Neural cell (in vitro differentiated cells): ENCODE data around the gene FUT1.

Experiments used
- CTCF ChIP-seq: fragments of 450-650 bp; IDR thresholded peaks from 2 replicates; pipeline ENCODE4 v1.5.1; 2014; ENCODE audit warnings: antibody characterized with exemption, mild to moderate bottlenecking, moderate library complexity; ENCODE audit not compliant: poor library complexity, severe bottlenecking
- EZH2 ChIP-seq: fragments of 200-600, 300-800 bp; shearing (Covaris generic), sonication (generic); IDR thresholded peaks from 2 replicates; pipeline ENCODE4 v1.6.1; 2014; ENCODE audit warnings: antibody characterized with exemption, low read length, borderline replicate concordance, mild to moderate bottlenecking; ENCODE audit not compliant: insufficient read depth, poor library complexity, severe bottlenecking
- MXI1 ChIP-seq: fragments of 450-650 bp; conservative IDR thresholded peaks from 2 replicates; pipeline ENCODE4 v1.6.1; 2014; ENCODE audit warnings: antibody characterized with exemption, mild to moderate bottlenecking; ENCODE audit not compliant: poor library complexity, severe bottlenecking
- POLR2AphosphoS5 ChIP-seq: IDR thresholded peaks from 2 replicates; pipeline ENCODE4 v1.6.1; 2012
- RAD21 ChIP-seq: fragments of 450-650 bp; conservative IDR thresholded peaks from 2 replicates; pipeline ENCODE4 v1.6.1; 2014; ENCODE audit warnings: antibody characterized with exemption, mild to moderate bottlenecking, moderate library complexity
- REST ChIP-seq: IDR thresholded peaks from 2 replicates; pipeline ENCODE4 v1.6.1; 2012; ENCODE audit warnings: borderline replicate concordance
- SMC3 ChIP-seq: fragments of 450-650 bp; conservative IDR thresholded peaks from 2 replicates; pipeline ENCODE4 v1.6.1; 2014; ENCODE audit warnings: antibody characterized with exemption, mild to moderate bottlenecking, moderate library complexity; ENCODE audit not compliant: poor library complexity

DNA sequence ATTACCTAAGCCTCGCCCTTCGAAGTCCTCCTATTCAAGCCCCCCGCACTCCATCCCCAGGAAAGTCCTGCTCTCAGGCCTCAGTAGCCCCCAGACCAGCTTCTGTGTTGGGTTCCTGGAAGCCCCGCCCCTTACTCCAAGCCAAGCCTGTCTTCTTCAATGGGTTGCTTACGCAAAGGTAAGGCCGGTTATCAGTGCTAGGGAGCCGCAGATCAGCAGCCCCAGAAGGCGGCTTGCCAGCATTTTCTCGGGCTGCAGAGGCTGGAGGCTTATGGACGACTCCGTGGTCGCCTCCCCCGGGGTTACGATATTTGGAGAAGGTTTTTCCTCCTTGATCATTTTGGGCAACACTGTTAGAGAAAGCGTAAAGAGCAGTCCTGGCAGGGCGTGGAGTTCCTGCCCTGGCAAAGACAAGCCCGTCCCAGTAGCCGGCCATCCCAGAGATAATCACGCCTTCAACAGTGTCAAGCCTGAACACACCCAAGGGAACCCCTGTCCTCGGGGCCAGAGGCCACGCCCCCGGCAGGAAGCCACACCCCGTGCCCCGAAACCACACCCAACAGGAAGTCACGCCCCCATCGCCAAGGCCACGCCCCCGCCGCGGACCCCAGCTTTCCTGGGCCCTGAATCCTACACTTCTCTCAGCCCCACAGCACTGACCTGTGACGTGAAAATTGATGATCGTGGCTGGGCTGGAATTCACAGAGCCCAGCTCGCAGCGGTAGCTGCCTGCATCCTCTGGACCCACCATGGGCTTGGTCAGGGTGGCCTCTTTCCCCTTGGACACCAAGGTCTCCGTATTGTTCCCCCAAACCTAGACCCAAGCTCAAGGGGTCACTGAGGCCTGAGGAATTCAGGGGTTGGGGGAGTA lies 11.1 kb downstream of the FUT1 start:
- TF ChIP-seq CTCF = no peak
- no peak for TF ChIP-seq EZH2
- TF ChIP-seq SMC3 = no peak
- no peak for TF ChIP-seq MXI1
- no peak for TF ChIP-seq RAD21
- no peak for TF ChIP-seq POLR2AphosphoS5
- TF ChIP-seq REST = no peak
